HCT116 (cell line): ENCODE results near the gene CREB3L1. TPM values are rescaled to one million over a fixed set of nuclear protein-coding genes. Genes with fewer than 3 reads are reported as not detected.

Source experiments
- ATAC-seq: fragments of 200-7000 bp; cut with Tn5 transposase; 2 replicates; pipeline ENCODE4 v1.9.1; 2020; ENCODE audit warnings: mild to moderate bottlenecking, moderate library complexity
- BruUV-seq: library from RNA; stranded (reverse); fragments of 400-500 nt; replicated peaks from 2 replicates; lab custom pipeline; 2021; lab: Mats Ljungman, UMichigan
- CTCF ChIA-PET: fragments of 300-600 bp; sonication (Branson Sonifier 250); formaldehyde crosslinking; loops from one replicate; lab custom pipeline; 2021; ENCODE audit warnings: antibody characterized with exemption; lab: Charles Lee
- POLR2A ChIA-PET: fragments of 300-600, 350-600 bp; sonication (Branson Sonifier 250); formaldehyde crosslinking; loops from one replicate; lab custom pipeline; 2021; ENCODE audit warnings: antibody characterized with exemption; lab: Charles Lee
- RAD21 ChIA-PET, 2 experiments: fragments of 300-600 bp; sonication (Branson Sonifier 250); formaldehyde crosslinking; loops; one replicate each; lab custom pipeline; 2023; ENCODE audit warnings: low total read pairs in 2 of 2; ENCODE audit not compliant: uncharacterized antibody in 2 of 2, unreplicated experiment in 2 of 2, low non-redundant PET in 1 of 2; lab: Charles Lee
- DNase-seq: peaks from one replicate; pipeline ENCODE4 v3.0.0-alpha.2; 2010; ENCODE audit warnings: low read depth, low spot score
- H2AFZ ChIP-seq: fragments of 200-600 bp; shearing (Covaris generic), sonication (generic); 2 replicates; pipeline ENCODE4 v1.6.1; 2017; ENCODE audit warnings: low read depth, mixed run types, mixed read lengths, antibody characterized with exemption, low read length; ENCODE audit not compliant: poor library complexity, severe bottlenecking
- H3K27ac ChIP-seq: 2 replicates; pipeline ENCODE4 v1.5.1; 2012; ENCODE audit warnings: low read depth, low read length
- H3K27me3 ChIP-seq: fragments of 200-600 bp; sonication (generic); 2 replicates; pipeline ENCODE4 v1.6.1; 2016; ENCODE audit warnings: mixed run types, low read length, mixed read lengths; ENCODE audit not compliant: insufficient read depth
- H3K36me3 ChIP-seq, 2 experiments: fragments of 200-500 bp in 1 of 2; fragments of 200-600 bp in 1 of 2; sonication (Bioruptor generic) in 1 of 2; sonication (generic) in 1 of 2; 2 replicates each; pipeline versions ENCODE4 v1.5.1 to v1.6.1; 2014 to 2016; ENCODE audit warnings: low read length in 2 of 2, inconsistent platforms in 1 of 2, mixed read lengths in 1 of 2, mixed run types in 1 of 2; ENCODE audit not compliant: insufficient read depth in 2 of 2, control insufficient read depth in 1 of 2
- H3K4me1 ChIP-seq, 2 experiments: fragments of 200-600 bp in 1 of 2; sonication (generic) in 1 of 2; 2 replicates each; pipeline versions ENCODE4 v1.5.1 to v1.6.1; 2012 to 2017; ENCODE audit warnings: low read length in 2 of 2, inconsistent platforms in 1 of 2, mild to moderate bottlenecking in 1 of 2, mixed read lengths in 1 of 2, mixed run types in 1 of 2, moderate library complexity in 1 of 2; ENCODE audit not compliant: insufficient read depth in 2 of 2, control insufficient read depth in 1 of 2
- H3K4me2 ChIP-seq: fragments of 200-600 bp; sonication (generic); 2 replicates; pipeline ENCODE4 v1.6.1; 2017; ENCODE audit warnings: mixed run types, low read length, mixed read lengths
- H3K4me3 ChIP-seq, 2 experiments: fragments of 200-600 bp in 1 of 2; sonication (generic) in 1 of 2; replicated peaks in 1 of 2; 2 replicates each; pipeline ENCODE4 v1.5.1; 2011 to 2016; ENCODE audit warnings: low read length in 2 of 2, control low read depth in 1 of 2, low read depth in 1 of 2, mild to moderate bottlenecking in 1 of 2, mixed read lengths in 1 of 2, mixed run types in 1 of 2
- H3K79me2 ChIP-seq: fragments of 200-600 bp; sonication (generic); 2 replicates; pipeline ENCODE4 v1.6.1; 2017; ENCODE audit warnings: mild to moderate bottlenecking, mixed run types, low read length, moderate library complexity, mixed read lengths; ENCODE audit not compliant: insufficient read depth
- H3K9ac ChIP-seq: fragments of 200-600 bp; sonication (generic); 2 replicates; pipeline ENCODE4 v1.6.1; 2016; ENCODE audit warnings: low read length, mixed read lengths
- H3K9me2 ChIP-seq: fragments of 200-600 bp; sonication (generic), shearing (Covaris generic); 2 replicates; pipeline ENCODE4 v1.6.1; 2017; ENCODE audit warnings: mixed run types, mild to moderate bottlenecking, moderate library complexity; ENCODE audit not compliant: insufficient read depth
- H3K9me3 ChIP-seq, 2 experiments: fragments of 200-500 bp in 1 of 2; fragments of 200-600 bp in 1 of 2; sonication (Bioruptor generic) in 1 of 2; sonication (generic) in 1 of 2; 2 replicates each; pipeline ENCODE4 v1.6.1; 2014 to 2017; ENCODE audit warnings: low read length in 2 of 2, mixed read lengths in 2 of 2, inconsistent platforms in 1 of 2, low read depth in 1 of 2, mild to moderate bottlenecking in 1 of 2, mixed run types in 1 of 2, moderate library complexity in 1 of 2; ENCODE audit not compliant: control insufficient read depth in 1 of 2, insufficient read depth in 1 of 2
- H4K20me1 ChIP-seq: fragments of 200-600 bp; sonication (generic), shearing (Covaris generic); 2 replicates; pipeline ENCODE4 v1.6.1; 2017; ENCODE audit warnings: mixed run types, mild to moderate bottlenecking, moderate library complexity; ENCODE audit not compliant: insufficient read depth
- ATF3 ChIP-seq: IDR thresholded peaks from 2 replicates; pipeline ENCODE4 v1.6.1; 2012
- CEBPB ChIP-seq: IDR thresholded peaks from 2 replicates; pipeline ENCODE4 v1.6.1; 2012; ENCODE audit warnings: low read depth
- CTCF ChIP-seq, 3 experiments: fragments of 200-600 bp in 1 of 3; sonication (generic) in 1 of 3; IDR thresholded peaks in 2 of 3; conservative IDR thresholded peaks in 1 of 3; 2 replicates each; pipeline ENCODE4 v1.5.1; 2012 to 2017; ENCODE audit warnings: low read depth in 2 of 3, low read length in 2 of 3, antibody characterized with exemption in 1 of 3, borderline replicate concordance in 1 of 3, control low read depth in 1 of 3, mild to moderate bottlenecking in 1 of 3, mixed read lengths in 1 of 3, mixed run types in 1 of 3, moderate library complexity in 1 of 3; ENCODE audit not compliant: insufficient read depth in 1 of 3
- EGR1 ChIP-seq: IDR thresholded peaks from 2 replicates; pipeline ENCODE4 v1.6.1; 2012; ENCODE audit warnings: low read depth
- ELF1 ChIP-seq: IDR thresholded peaks from 2 replicates; pipeline ENCODE4 v1.6.1; 2012; ENCODE audit warnings: low read depth, borderline replicate concordance
- EZH2phosphoT487 ChIP-seq: fragments of 200-600 bp; IDR thresholded peaks from 2 replicates; pipeline ENCODE4 v1.6.1; 2018; ENCODE audit warnings: antibody characterized with exemption, borderline replicate concordance
- FOSL1 ChIP-seq: IDR thresholded peaks from 2 replicates; pipeline ENCODE4 v1.6.1; 2012; ENCODE audit warnings: low read depth
- JUND ChIP-seq: IDR thresholded peaks from 2 replicates; pipeline ENCODE4 v1.6.1; 2012
- MAX ChIP-seq: IDR thresholded peaks from 2 replicates; pipeline ENCODE4 v1.6.1; 2012
- POLR2A ChIP-seq: IDR thresholded peaks from 2 replicates; pipeline ENCODE4 v1.7.0; 2011; ENCODE audit warnings: borderline replicate concordance; ENCODE audit not compliant: insufficient read depth, insufficient read length; ENCODE audit errors: extremely low read depth
- POLR2AphosphoS5 ChIP-seq: IDR thresholded peaks from 2 replicates; pipeline ENCODE4 v1.6.1; 2011; ENCODE audit warnings: mild to moderate bottlenecking, low read depth, low read length, moderate library complexity
- RAD21 ChIP-seq: IDR thresholded peaks from 2 replicates; pipeline ENCODE4 v1.6.1; 2012; ENCODE audit warnings: low read depth, mild to moderate bottlenecking
- REST ChIP-seq: IDR thresholded peaks from 2 replicates; pipeline ENCODE4 v1.6.1; 2012; ENCODE audit warnings: low read depth
- SIN3A ChIP-seq: IDR thresholded peaks from 2 replicates; pipeline ENCODE4 v1.6.1; 2012; ENCODE audit warnings: low read depth
- SP1 ChIP-seq: IDR thresholded peaks from 2 replicates; pipeline ENCODE4 v1.6.1; 2012; ENCODE audit warnings: low read depth
- SRF ChIP-seq: IDR thresholded peaks from 2 replicates; pipeline ENCODE4 v1.6.1; 2012; ENCODE audit warnings: low read depth
- TCF7L2 ChIP-seq: IDR thresholded peaks from 2 replicates; pipeline ENCODE4 v1.7.0; 2011; ENCODE audit warnings: borderline replicate concordance, inconsistent platforms; ENCODE audit not compliant: insufficient read depth, insufficient read length; ENCODE audit errors: extremely low read depth
- YY1 ChIP-seq: IDR thresholded peaks from 2 replicates; pipeline ENCODE4 v1.6.1; 2011; ENCODE audit warnings: low read length, low read depth, moderate library complexity, mild to moderate bottlenecking; ENCODE audit not compliant: insufficient replicate concordance; ENCODE audit errors: extremely low read depth
- ZBTB33 ChIP-seq: IDR thresholded peaks from 2 replicates; pipeline ENCODE4 v1.6.1; 2011; ENCODE audit warnings: mild to moderate bottlenecking, low read length, moderate library complexity; ENCODE audit not compliant: insufficient replicate concordance; ENCODE audit errors: extremely low read depth
- ZNF274 ChIP-seq: fragments of 200-500 bp; sonication (Bioruptor generic); IDR thresholded peaks from 2 replicates; pipeline ENCODE4 v1.6.1; 2014; ENCODE audit warnings: mild to moderate bottlenecking, low read depth, low read length, inconsistent platforms
- intact Hi-C: fragments of 100-400 bp; cut with micrococcal nuclease; formaldehyde crosslinking; loops from 2 replicates; pipeline ENCODE4 v1.10.0; 2022
- total RNA-seq: library from RNA; stranded (reverse); gene quantifications from one replicate; pipeline ENCODE4 v1.2.1, GENCODE V29; 2021; ENCODE audit not compliant: unreplicated experiment

Gene CREB3L1
- total RNA-seq, 1 experiment from 2014 or later = 0.37 TPM

GRCh38 chr11:46271407-46271806, 6.1 kb upstream of the CREB3L1 start:
- H3K27ac ChIP-seq = no peak overlapping the region
- H3K27me3 ChIP-seq = no peaks in the 10 kb centered on the region
- no peak overlapping the region for H3K4me3 ChIP-seq
- no peaks in the 10 kb centered on the region for H3K79me2 ChIP-seq
- TF ChIP-seq SP1 = no peak
- TF ChIP-seq RAD21 = no peak
- TF ChIP-seq POLR2A = no peak
- TF ChIP-seq ZNF274 = no peak
- TF ChIP-seq CEBPB = no peak
- TF ChIP-seq FOSL1 = no peak
- no peak for TF ChIP-seq JUND
- TF ChIP-seq ELF1 = no peak
- no peak for TF ChIP-seq CTCF (IDR thresholded peaks at IDR 0.05 in 2 of 3, conservative IDR thresholded peaks at IDR 0.05 in 1 of 3; ENCODE audit: borderline replicate concordance in 1 of 3, insufficient read depth in 1 of 3, low read depth in 2 of 3, low read length in 2 of 3)
- no peak for TF ChIP-seq ZBTB33
- TF ChIP-seq YY1 = no peak
- no peak for TF ChIP-seq TCF7L2
- no peak for TF ChIP-seq SRF
- TF ChIP-seq ATF3 = no peak
- no peak for TF ChIP-seq POLR2AphosphoS5
- no peak for TF ChIP-seq SIN3A
- TF ChIP-seq EGR1 = no peak
- TF ChIP-seq MAX = no peak
- no peak for TF ChIP-seq REST
- no peak for TF ChIP-seq EZH2phosphoT487
- H3K9me2 ChIP-seq = no peaks in the 10 kb centered on the region
- no peak overlapping the region for H3K4me2 ChIP-seq
- no peak overlapping the region for H3K9ac ChIP-seq
- ChIA-PET POLR2A (interaction anchor here (2.3 kb wide), 1 partner anchor 28 kb away, joined by 8 read pairs; no protein-coding TSS in a partner anchor), CTCF (interaction anchor here (2.4 kb wide), 1 partner anchor 37 kb away, joined by 8 read pairs; no protein-coding TSS in a partner anchor), RAD21 (no interaction called here)
- DNase-seq (no peak), ATAC-seq (no peak)
- no peaks in the 10 kb centered on the region for H3K36me3 ChIP-seq
- H3K4me1 ChIP-seq = peaks cover 10 to 23% of the 10 kb centered on the region in 2 experiments
- BruUV-seq = no TSS peak
- intact Hi-C loops = no loop called here
- H3K9me3 ChIP-seq = no peaks in the 10 kb centered on the region
- H4K20me1 ChIP-seq = no peaks in the 10 kb centered on the region
- H2AFZ ChIP-seq = no peak overlapping the region
